ENCODE measurements around the gene METAP1.
A peak's percentile ranks its signal among the peaks of the same experiment; 100 is the strongest.
"Not testable (repeated sequence)": the region's sequence is repeated elsewhere in the genome, so short reads cannot be mapped to it uniquely, and the experiment has no call there.

METAP1 gene

DNA sequence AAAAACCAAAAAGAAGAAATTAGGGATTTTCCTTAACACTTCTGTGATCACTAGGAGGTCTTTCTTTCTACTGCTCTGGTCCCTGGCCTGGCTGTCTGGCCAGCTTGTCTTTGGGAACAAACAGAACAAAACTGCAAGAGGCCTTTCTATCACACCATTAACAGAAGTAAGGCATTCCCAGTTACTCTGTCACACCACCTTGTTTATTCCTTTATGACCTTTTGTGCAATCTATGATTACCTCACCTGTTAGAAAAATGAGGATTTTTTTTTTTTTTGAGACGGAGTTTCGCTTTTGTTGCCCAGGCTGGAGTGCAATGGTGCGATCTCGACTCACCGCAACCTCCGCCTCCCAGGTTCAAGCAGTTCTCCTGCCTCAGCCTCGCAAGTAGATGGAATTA is 3.0 kb downstream of the METAP1 start:
- FAIRE-seq, result no peak

DNA sequence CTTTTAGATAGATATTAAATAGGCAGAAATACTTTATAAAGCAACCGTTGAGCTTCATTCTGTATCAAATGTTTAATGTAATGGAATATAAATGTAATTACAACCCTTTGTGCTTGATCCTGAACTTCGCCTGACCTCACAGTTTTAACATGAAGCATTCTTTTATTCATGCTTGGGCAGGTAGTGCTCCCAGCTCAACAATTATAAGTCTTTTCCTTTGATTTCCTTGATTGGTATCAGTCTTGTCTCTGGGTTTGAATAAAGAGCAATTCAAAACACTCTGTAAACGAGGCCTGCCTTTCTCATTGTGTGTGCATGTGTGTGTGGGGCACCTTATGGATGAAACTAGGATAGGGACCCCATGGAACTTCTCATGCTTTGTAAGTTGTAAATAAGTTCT is 6.8 kb downstream of the METAP1 start:
- FAIRE-seq, result no peak

DNA sequence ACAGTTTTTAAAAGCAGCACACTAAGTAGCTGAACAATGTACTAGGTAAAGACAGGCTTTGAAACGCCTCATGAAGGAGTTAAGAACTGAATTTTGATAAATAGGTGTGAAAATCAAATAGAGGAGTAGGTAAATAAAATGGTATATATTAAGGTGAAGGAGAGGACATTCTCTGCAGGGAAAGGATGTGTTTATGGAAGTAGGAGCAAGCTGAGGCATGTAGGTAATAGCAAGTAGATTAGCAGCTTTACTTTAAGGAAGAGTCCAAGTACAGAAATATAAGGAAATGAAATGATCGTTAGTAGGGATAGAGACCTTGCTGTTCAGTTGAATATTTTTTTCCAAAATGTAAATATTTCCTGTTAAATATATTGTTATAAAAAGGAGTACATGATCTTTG is 12.5 kb downstream of the METAP1 start:
- no peak for FAIRE-seq

DNA sequence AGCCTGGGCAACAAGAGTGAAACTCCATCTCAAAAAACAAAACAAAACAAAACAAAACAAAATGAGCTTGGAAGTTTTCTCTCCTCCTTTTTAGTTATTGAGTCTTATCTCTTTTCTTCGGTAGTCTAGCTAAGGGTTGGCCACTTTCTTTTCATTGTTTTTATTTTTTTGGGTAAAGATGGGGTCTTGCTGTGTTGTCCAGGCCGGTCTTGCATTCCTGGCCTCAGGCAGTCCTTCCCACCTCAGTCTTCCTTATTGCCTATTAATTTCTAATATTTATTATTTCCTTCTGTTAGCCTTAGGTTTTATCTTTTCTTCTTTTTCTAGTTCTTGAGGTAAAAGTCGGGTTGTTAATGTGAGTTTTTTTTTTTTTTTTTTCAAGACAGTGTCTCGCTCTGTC is 16.4 kb downstream of the METAP1 start:
- FAIRE-seq, result no peak

DNA sequence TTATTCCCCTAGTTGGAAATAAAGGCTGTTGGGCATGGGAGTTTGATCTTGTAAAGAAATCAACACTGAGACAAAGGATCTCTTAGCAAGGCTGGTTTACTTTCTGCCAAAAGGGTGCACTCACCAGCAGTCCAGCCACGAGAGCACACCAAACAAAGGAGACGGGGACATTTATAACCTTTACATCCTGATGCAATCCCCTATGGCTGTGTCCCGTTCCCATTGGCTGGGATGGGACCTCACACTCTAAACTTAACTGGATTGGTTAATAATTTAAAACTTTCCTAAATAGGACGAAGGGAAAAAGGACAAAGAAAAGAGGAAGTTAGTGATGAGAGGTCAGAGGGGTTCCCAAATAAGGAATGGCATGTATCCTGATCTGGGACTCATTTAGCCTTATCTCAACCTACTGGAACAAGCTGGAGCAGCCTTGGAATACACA is 17.9 kb downstream of the METAP1 start:
- no peak for FAIRE-seq

DNA sequence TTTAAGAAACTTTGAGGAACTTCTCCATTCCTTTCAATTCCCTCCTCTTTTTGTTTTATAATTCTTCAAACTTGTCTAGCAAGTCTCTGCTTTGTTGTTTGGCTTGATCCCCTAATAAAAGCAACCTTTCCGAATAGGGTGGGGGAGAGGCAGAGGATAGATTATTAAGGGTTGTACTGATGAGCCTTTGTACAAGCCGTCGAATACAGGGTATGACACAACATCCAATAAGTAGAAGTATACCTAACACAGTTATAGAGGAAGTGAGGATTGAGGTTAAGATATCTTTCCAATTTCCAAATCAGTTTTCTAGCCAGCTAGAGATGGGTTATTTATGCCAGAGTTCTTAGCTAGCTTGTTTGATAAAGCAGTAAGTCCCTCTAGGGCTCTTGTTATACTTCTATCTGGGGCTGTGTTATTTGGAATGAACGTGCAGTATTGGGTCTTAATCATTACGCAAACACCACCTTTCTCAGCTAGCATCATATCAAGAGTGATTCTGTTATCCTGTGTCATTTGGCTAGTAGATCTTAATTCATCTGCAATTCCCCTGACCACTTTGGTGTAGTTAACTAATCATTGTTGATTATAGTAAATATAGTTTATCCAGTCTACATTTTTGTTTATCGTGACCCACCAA is 18.5 kb downstream of the METAP1 start:
- no peak for FAIRE-seq

DNA sequence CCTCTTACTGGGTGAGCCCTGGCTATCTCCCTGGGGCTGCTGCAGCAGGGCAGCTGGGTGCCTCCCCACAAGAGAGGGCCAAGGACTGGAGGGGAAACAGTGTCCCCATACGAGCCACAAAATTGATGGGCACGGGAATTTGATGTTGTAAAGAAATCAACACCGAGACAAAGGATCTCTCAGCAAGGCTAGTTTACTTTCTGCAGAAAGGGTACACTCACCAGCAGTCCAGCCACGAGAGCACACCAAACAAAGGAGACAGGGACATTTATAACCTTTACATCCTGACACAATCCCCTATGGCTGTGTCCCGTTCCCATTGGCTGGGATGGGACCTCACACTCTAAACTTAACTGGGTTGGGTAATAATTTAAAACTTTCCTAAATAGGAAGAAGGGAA is 25.9 kb downstream of the METAP1 start:
- no peak for FAIRE-seq

DNA sequence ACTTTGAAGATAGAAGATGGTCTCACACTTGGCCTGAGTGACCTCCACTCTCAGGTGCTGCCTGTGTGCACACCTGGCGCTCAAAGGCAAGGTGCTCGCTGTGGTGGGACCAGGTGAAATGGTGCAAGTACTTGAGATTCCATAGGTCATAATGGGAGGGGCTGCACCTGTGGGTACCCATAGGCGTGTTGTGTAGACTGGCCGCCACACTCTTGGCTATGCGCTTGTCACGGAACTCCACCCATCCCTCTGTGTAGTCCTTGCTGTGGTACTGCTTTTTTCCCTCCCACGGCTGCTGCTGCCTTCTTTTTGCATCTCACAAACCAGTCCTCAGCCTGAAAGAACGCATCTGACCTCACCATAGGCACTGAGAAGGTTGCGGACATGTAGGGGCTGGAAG is 27.0 kb downstream of the METAP1 start:
- FAIRE-seq, result no peak

DNA sequence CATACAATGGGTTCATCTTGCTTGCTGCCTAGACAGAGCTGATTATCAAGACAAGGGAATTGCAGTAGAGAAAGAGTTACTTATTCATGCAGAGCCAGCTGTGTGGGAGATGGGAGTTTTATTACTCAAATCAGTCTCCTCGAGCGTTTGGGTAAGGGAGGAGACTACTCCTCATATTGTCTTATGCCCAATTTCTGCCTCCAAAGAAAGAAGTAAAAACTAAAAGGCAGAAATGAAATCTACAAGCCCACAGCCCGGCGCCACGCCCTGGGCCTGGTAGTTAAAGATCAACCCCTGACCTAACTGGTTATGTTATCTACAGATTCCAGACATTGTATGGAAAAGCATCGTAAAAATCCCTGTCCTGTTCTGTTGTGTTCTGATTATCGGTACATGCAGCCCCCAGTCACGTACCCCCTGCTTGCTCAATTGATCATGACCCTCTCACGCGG is 28.3 kb downstream of the METAP1 start:
- not testable (repeated sequence) for FAIRE-seq

DNA sequence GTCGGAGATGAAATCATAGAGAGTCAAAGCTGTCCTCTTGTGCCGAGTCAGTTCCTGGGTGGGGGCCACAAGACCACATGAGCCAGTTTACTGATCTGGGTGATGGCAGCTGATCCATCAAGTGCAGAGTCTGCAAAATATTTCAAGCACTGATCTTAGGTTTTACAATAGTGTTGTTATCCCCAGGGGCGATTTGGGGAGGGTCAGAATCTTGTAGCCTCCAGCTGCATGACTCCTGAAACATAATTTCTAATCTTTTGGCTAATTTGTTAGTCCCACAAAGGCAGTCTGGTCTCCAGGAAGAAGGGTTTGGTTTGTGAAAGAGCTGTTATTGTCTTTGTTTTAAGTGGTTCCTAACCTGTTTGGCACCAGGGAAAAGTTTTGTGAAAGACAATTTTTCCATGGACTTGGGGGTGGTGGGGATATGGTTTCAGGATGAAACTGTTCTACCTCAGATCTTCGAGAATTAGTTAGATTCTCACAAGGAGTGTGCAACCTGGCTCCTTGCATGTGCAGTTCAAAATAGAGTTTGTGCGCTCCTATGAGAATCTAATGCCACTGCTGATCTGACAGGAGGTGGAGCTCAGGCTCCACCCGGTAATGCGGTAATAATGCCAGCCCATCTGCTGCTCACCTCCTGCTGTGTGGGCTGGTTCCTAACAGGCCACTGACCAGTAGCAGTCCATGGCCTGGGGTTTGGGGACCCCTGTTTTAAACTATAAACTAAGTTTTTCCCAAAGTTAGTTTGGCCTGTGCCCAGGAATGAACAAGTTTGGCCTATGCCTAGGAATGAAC is 29.2 kb downstream of the METAP1 start:
- no peak for FAIRE-seq

DNA sequence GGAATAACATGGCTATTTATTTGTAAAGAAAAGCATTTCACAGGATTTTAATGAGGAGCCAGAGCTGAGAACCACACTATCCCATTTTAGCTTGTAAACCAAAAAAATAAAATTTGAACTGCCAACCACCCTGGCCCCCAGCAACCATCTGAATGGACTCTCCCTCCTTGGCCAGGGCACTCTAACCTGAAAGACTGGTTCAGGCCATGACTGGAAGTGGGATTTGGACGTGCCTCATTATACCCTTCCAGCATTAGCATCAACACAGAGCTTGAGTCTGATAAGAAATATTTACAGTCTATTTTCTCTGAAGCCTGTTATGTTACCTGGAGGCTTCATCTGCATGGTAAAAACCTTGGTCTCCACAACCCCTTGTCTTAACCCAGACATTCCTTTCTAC is 30.0 kb downstream of the METAP1 start:
- FAIRE-seq, result no peak

DNA sequence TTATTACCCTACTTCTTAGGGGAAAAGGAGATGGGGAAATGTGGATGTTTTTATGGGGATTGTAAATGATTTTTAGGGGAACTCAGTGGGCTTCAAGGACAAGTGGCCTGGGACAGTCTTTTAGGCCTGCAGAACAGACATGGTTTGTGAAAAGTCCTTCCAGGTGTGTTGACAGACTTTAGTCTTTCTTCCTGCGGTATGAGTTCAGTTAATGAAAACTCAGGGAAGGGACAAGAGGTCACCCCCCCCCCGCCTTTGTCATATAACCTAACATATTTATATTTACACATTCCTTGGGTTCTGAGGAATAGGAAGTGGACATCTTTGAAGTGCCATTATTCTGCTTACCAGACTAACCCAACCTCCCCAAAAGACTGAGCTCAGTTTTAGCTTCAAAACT is 31.8 kb downstream of the METAP1 start:
- no peak for FAIRE-seq

DNA sequence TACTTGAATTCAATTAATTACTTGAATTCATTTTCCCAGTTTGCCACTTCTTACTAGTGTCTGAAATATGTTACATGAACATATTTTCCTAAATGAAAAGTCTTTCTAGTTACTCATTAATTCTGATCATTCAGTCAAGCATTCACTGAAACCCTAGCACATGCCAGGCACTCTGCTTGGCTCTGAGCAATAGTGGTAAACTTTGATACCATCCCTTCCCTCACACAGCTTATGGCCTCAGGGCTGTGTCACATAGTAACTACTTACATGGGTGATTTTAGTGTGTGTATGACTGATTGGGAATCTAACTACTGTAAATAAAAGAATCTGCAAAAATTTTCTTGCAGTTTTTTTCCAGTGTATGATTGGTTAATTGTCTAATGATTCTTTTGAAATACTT is 32.7 kb downstream of the METAP1 start:
- FAIRE-seq, result no peak

DNA sequence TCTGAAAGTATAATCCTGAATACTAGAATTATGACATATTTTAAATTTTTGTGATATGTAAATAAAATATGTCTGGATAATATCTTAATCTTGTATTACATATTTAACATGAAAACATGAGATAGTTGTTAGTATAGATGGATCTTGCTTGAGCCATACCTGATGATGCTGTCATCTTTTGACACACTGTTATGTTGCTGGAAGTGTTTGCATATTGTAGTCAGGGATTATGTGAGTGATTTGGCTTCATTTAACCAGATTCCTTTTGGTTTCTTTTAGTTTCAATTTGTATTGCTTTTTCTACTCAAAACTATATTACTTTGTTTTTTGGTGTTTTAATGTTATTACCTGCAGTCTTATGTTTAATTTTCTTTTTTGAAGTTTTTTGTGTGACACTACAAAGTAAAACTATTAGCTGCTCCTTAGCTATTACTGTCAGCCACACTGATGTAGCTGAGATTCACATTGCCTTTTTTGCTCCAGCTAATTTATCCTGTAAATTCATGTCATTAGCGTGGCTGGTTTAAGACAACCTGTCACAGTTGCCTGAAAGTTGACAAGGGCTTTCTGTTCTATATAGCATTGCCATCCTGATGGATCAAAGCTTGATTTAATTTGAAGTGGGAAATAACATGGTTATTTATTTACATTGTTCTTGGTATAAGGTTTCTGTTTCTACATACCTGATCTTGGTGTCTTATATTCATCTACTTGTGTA is 33.7 kb downstream of the METAP1 start:
- FAIRE-seq, result peak; percentile 37

DNA sequence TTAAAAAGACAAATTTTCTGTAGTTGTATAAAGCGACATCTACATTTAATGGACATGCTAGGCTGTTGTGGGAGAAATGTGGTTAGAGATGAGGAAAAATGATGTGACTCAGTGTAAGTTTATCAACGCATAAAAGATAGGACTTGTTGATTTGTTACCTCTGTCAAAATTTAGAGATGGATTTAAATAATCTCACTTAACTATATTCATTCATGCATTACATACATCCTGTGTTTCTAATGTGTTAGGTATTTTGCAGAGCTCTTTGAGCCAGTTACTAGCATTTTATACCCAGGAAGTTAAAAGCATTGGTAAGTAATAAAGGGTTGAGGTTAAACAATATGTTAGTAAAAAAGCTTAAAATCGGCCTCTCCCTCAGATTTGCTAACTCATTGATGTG is 34.3 kb downstream of the METAP1 start:
- FAIRE-seq, result no peak

DNA sequence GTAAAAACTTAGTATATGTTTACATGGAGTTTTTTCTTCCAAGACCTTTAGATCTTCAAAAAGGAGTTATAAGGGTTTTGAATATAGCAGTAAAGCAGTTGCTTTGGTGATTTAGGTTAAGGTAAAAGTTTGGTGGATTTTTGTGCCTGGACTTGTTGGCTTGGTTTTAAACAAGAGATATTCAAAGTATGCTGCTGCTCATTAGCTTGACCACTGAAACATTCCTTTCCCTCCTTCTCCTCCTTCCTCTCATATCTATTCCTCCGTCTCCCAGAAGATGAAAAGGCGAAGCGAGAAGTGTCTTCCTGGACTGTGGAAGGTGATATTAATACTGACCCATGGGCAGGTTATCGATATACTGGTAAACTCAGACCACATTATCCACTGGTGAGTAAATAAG is 38.4 kb downstream of the METAP1 start:
- no peak for FAIRE-seq

DNA sequence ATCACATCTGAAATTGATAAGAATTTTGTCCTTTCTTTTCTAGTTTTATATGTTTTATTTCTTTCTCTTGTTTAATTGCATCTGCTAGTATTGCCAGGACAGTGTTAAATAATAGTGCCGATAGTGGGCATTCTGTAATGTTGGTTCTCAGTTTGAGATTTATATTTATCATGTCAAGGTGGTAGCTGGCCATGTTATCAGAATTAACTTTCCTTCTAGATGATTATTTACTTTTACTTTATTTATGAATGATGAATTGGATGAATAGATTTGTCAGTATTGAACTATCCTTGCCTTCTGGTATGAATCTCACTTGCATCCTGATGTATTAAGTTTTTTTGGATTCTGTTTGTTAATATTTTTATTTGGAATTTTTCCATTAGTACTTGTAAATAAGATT is 42.7 kb downstream of the METAP1 start:
- FAIRE-seq, result no peak

DNA sequence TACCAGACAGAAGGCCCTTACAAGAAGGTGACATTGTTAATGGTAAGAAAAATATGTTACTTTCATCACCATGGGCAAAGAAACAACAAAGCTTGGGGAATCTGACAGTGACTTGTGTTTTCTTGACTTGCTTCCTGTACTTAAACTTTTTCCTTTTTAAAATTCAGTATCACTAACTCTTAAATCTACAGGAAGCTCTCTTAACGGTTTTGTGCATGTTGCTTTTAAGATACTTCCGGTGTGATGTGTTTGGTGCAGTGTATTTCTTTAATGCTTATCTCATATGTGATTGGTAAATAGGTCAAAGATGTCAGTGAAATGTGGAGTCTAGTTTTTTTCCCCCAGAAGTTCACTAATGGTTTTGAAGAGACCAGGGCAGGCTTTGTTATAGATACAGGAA is 47.8 kb downstream of the METAP1 start:
- FAIRE-seq, result no peak

DNA sequence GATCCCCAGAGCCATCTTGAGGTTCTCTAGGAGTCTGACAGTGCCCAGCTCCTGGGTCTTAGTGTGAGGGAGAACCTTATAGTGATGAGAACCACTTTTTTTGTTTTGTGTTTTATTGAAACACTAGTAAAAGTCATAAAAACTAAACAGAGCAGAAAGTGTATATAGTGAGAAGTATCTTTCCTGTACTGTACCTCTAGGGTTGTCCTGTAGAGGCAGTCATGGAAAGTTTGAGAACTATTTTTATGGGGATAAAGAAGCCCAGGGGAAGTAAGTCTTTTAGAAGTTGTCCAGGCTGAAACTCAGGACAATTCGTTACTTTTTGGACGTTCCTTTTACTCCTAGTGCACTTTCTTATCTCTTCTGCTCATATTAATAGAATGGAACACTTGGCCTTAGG is 52.2 kb downstream of the METAP1 start:
- FAIRE-seq, result no peak

DNA sequence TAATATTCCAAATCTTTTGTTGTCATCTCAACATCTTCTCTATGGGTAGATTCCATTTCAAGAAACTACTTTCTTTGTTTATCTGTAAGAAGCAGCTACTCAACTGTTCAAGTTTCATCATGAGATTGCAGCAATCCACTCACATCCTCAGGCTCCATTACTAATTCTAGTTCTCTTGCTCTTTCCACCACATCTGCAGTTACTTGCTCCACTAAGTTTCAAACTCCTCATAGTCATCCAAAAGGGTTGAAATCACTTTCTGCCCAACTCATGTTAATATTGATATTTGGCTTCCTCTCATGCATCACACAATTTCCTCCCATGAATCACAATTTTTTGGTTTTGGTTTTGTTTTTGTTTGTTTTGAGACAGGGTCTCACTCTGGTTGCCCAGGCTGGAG is 57.4 kb downstream of the METAP1 start:
- no peak for FAIRE-seq

DNA sequence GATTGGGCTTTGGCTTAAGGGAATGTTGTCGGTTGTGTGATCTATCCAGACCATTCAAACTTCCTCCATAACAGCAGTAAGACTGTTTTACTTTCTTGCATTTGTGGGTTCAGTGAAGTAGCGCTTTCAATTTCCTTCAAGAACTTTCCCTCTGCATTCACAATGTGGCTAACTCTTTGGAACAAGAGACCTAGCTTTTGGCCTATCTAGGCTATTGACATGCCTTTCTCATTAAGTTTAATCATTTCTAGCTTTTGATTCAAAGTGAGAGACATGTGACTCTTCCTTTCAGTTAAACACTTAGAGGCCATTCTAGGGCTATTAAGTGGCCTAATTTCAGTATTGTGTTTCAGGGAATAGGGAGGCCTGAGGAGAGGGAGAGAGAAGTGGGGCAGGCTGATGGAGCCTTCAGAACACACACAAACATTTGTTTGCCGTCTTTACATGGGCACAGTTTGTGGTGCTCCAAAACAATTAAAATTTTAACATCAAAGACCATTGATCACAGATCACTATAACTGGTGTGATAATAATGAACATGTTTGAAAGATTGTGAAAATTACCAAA is 59.0 kb downstream of the METAP1 start:
- no peak for FAIRE-seq

DNA sequence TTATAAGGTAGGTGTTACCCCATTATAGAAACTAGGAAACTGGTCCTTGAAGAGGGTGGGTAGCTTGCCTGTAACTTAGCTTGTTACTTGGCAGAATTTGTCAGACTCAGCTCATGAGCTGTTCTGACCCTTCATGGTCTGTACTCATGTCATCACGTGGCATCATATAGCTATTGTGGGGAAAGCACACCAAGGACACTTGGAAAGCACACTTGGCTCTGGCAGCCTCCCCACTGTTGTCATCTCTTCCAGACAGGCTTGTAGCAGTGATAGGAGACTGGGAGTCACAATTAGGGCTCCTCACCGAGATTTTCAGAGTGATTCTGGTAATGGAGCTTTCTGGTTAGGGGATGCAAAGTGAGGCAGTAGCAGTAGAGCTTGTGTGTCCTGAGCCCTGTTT is 62.7 kb downstream of the METAP1 start:
- FAIRE-seq, result no peak

DNA sequence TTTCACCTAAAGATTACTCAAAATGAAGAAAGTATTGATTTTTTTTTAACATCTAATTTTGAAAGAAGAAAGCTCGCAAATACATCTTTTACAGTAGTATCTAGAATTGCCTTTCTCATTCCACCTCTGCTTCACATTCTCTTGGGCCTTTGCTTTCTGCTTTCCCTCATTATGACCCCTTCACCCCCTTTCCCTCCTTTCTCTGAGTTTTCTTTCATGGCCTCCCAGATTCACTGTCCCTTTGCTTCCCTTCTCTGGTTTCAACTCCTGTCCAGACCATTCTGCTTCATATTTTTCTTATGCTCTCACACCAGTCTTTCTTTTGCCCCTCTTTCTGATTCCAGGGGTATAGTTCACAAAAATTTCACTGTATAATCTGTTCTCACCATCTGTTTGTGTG is 64.0 kb downstream of the METAP1 start:
- FAIRE-seq, result no peak

Data from G401.6 (cell line).